ENCODE data around the gene CHTF8.
A peak's percentile ranks its signal among the peaks of the same experiment; 100 is the strongest.
"Not testable (repeated sequence)": the region's sequence is repeated elsewhere in the genome, so short reads cannot be mapped to it uniquely, and the experiment has no call there.

Gene CHTF8

GRCh38 chr16:69138608-69139007 is 6.2 kb upstream of the CHTF8 start:
- no peak for DNase-seq

DNA sequence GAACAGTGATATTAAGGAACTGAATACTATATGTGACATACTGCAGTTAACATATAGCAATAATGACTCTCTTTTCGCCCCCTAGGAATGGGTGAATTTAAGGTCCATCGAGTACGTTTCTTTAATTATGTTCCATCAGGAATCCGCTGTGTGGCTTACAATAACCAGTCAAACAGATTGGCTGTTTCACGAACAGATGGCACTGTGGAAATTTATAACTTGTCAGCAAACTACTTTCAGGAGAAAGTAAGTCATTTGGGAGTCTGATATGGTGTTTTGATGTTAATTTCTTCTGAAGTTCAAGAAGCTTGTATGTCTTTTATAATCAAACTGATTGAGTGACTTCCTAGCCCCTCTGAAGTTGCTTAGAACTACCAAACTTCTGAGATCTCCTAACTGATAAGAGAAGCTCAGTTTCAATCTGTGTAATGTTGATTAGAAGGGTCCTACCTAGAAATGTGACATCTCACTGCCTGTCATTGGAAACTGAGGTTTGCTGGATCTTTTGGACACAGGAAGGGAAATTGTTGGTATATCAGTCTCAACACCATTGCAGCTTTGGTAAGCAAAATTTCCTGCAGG is 1.1 kb upstream of the CHTF8 start:
- no peak for DNase-seq

- peak; percentile 62 to 74 for DNase-seq
These were observed 457 bp downstream of the CHTF8 start for GRCh38 chr16:69131839-69132423.

DNA sequence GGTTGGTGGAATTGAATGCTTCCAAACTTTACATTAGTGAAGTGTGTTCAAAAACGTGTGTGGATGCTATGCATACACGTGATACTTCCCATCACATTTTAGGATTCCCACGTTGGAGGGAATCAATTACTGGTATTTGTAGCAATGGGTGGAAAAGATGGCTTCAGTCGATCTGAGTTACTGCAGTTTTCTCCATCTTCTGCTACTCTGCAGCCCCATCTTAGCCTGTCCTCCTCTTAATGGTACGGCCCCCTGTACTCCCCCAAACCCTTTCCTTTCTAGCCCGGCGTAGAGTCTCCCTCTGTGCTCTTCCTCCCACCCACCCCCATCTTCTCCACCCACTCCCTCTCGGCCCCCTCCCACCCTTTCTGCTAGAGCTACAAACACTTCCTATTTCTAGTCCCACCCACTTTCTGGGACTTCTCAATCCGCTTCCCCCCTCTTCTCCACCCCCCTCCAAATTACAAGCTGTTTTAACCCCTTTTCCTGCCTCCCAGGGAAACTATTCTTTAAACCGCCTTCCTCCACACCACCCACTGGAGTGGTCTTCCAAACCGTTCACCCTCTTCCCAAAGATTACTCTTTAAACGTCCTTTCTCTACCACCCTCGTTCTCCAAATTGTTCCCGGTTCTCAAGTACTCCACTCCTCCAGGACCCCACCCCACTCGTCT is 1.1 kb downstream of the CHTF8 start:
- peak in 1 of 2 donors; percentile 14 for DNase-seq

DNA sequence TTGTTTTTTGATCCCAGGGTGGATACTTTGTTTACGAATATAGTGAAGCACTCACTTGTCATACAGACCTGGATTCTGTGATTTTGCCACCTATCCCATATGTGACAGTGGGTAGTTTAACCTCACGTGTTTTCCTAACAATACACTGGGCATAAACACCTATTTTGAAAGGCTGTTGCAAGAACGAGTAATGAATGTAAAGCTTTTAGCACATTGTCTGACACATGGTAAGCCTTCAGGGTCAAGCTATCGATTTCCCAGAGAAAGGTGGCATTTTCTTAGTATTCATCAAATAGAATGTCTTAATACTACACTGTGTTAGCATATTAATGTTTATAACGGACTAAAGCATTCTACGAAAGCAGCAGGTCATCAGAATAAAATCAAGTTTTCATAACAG is 1.9 kb downstream of the CHTF8 start:
- no peak for DNase-seq

- DNase-seq, result no peak
These were observed 4.3 kb downstream of the CHTF8 start for GRCh38 chr16:69127966-69128510.

GRCh38 chr16:69126801-69127200 is 5.6 kb downstream of the CHTF8 start:
- not testable (repeated sequence) for DNase-seq

- DNase-seq, result no peak
These were observed 6.2 kb downstream of the CHTF8 start for GRCh38 chr16:69126221-69126620.

DNA sequence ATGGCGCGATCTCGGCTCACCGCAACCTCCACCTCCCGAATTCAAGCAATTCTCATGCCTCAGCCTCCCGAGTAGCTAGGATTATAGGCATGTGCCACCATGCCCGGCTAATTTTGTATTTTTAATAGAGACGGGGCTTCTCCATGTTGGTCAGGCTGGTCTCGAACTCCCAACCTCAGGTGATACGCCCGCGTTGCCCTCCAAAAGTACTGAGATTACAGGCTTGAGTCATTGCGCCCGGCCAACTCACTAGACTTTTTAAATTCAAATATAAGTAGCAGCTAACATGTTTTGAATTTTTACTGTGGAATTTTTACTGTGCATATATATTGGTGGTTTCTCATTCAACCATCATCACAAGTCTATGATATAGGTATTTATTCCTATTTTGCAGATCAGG is 7.4 kb downstream of the CHTF8 start:
- not testable (repeated sequence) for DNase-seq

DNA sequence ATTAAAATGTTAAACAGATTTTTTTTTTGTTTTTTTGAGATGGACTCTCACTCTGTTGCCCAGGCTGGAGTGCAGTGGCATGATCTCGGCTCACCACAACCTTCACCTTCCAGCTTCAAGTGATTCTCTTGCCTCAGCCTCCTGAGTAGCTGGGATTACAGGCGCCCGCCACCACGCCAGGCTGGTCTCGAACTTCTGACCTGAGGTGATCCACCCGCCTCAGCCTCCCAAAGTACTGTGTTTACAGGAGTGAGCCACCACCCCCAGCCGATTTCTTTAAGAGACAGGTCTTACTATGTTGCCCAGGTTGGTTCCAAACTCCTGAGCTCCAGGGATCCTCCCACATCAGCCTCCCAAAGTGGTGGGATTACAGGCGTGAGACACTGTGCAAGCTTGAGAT is 8.0 kb downstream of the CHTF8 start:
- DNase-seq, result not testable (repeated sequence)

DNA sequence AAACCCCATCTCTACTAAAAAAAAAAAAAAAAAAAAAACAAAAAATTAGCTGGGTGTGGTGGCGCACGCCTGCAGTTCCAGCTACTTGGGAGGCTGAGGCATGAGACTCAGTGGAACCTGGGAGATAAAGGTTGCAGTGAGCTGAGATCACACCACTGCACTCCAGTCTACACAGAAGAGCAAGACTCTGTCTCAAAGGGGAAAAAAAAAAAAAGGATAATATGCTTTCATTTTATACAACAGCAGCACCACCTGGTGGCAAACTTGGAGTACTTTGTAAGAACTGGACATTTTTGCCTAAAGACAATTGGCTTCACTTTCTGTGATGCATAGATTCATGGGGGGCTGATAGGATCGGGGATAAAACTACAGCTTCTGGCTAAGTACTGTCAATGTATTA is 8.5 kb downstream of the CHTF8 start:
- DNase-seq, result peak; percentile 58 to 74

DNA sequence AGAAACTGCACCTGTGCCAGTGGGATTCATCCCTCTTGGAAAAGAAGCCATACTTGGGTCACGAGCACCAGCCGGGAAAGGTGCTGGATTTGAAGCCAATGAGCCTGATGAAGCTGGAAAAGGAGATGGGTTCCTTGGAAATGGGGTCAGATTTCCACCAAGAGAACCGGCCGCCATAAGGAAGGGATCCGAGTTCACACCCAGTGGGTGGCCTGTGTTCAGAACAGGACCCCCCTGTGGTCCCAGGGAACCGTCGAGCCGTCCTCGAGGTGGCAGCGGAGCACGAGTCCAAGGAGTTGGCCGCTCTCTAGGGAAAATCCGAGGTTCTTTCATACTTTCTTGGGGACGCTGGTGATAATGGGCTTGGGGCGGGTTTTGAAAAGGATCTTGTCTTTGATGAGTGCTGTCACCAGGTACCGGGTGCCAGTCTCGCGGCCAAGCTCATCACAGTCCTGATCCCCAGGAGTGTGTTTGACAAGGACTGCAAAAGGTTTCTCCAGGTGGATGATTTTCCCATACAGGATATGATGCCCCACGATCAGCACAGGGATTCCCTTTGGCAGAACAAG is 12.2 kb downstream of the CHTF8 start:
- DNase-seq, result no peak

- DNase-seq, result no peak
These were observed 12.9 kb downstream of the CHTF8 start for GRCh38 chr16:69119536-69119935.

GRCh38 chr16:69118994-69119393 is 13.4 kb downstream of the CHTF8 start:
- no peak for DNase-seq

DNA sequence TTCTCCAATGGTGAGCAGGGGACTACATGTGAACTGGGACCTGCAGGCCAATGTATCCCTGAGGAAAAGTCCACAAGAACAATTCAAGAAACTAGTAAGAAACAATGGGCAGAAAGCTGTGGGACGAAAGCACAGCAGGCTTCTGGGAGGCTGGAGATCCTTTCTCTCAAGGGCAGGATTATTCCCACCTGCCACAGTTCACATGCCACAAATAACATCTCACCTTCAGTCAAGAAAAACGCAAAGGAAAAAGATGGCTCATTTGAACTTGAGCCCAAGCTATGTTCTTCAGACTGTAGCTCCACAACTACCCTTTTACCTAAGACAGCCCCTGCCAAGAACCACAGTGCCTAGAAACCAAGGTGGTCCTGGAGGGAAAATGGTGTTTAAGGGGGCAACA is 13.9 kb downstream of the CHTF8 start:
- no peak for DNase-seq

DNA sequence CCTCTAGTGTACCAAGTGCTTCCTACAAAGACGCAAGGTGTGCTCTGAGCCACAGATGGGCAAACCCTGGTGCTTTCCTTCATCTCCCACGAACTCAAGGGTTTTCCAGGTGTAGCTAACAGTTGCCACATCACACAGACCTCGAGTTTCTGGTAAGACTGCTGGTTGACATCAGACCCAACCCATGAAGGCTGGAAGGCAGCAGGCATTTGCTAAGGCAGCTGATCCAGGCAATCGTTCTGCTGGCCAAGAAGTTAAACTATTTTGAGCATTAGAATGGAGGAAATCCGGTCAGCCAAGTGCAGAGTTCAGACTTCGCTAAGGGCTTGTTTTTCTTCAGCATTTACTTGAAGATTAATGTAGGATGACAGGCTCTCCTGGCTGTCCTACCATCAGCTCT is 15.5 kb downstream of the CHTF8 start:
- DNase-seq, result no peak

DNA sequence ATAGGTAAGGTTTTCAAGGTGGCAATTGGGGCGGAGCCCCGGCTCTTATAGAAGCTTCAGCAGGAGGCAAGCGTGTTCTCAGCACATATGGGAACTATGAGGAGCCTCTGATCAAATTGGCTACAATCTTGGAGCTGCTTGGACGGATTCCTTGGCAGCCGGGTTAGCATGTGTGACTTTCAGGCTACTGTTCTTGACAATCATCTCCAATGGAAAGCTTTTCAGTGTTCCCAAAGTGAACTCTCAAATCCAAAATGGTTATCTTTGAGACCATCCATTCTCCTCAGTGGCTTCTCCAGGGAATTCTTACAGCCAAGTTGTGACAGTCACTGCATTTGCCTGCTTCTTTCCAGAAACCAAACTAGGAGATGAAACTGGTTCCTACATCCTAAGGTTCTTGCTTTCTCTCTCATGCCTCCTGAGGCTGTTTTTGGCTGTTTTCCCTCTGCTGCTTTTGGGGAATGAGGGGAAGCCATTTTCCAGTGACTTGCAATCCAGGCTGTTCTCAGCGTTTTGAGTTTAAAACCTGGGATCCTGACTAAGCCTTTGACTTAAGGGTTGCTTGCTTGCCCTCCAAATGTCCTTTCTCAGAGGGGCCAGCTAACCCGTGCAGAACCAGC is 16.0 kb downstream of the CHTF8 start:
- DNase-seq, result no peak

- no peak for DNase-seq
These were observed 16.6 kb downstream of the CHTF8 start for GRCh38 chr16:69115837-69116236.

GRCh38 chr16:69115361-69115760 is 17.0 kb downstream of the CHTF8 start:
- DNase-seq, result no peak

DNA sequence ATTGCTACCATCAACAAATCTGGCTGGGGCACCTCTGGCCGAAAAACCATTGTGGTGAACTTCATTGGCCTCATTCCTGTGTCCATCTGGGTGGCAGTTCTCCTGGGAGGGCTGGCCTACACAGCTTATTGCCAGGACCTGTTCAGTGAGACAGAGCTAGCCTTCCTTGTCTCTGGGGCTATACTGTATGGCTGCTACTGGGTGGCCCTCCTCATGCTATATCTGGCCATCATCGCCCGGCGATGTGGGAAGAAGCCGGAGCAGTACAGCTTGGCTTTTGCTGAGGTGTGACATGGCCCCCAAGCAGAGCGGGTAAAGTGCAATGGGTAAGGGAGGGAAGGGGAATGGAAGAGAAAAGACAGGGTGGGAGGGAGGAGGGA is 17.4 kb downstream of the CHTF8 start:
- DNase-seq, result no peak

DNA sequence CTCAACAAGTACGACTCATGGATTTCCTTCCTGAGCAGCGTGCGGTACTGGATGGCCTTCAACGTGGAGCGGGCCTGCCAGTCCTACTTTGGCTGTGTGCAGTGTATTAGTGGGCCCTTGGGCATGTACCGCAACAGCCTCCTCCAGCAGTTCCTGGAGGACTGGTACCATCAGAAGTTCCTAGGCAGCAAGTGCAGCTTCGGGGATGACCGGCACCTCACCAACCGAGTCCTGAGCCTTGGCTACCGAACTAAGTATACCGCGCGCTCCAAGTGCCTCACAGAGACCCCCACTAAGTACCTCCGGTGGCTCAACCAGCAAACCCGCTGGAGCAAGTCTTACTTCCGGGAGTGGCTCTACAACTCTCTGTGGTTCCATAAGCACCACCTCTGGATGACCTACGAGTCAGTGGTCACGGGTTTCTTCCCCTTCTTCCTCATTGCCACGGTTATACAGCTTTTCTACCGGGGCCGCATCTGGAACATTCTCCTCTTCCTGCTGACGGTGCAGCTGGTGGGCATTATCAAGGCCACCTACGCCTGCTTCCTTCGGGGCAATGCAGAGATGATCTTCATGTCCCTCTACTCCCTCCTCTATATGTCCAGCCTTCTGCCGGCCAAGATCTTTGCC is 17.9 kb downstream of the CHTF8 start:
- no peak for DNase-seq

DNA sequence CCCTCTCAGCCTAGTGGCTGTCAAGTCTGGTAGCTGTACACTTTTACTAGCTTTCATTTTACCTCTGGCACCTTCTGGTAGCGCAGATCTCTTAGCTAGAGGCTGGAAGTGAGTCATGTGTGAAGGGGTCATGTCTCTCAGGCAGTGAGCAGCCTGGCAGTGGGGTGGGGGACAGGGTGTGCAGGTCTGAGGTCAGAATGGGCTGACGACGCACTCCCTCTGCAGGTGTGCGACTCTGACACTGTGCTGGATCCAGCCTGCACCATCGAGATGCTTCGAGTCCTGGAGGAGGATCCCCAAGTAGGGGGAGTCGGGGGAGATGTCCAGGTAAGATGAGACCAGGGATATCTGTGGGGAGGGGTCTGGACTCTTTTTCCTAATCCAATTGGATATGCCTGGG is 19.2 kb downstream of the CHTF8 start:
- DNase-seq, result no peak

All from CD4-positive, alpha-beta T cell treated with Interleukin-1 beta for 1 hour (primary cell).